NCI-H1694 (cell line): ENCODE results near the gene HLA-DPA1.
"Not testable (repeated sequence)": the region's sequence is repeated elsewhere in the genome, so short reads cannot be mapped to it uniquely, and the experiment has no call there.

Experiments
- DNase-seq: peaks from one replicate; lab custom pipeline; 2025; lab: John Stamatoyannopoulos, UW

HLA-DPA1 gene

GRCh38 chr6:33073431-33073871, at the start of gene HLA-DPA1:
HLA-DPA1 (minus strand) TSS chr6:33073649.
- DNase-seq: no peak

- DNase-seq: no peak
Measured at GRCh38 chr6:33123181-33123580, 49.7 kb upstream of the HLA-DPA1 start.

GRCh38 chr6:33120001-33120400, 46.6 kb upstream of the HLA-DPA1 start:
- no peak for DNase-seq

- DNase-seq: peak; percentile 45
Measured at GRCh38 chr6:33118525-33119123, 45.2 kb upstream of the HLA-DPA1 start.

GRCh38 chr6:33117811-33118277, 44.4 kb upstream of the HLA-DPA1 start:
- DNase-seq: no peak

GRCh38 chr6:33116841-33117711, 43.6 kb upstream of the HLA-DPA1 start:
- no peak for DNase-seq

- DNase-seq: no peak
Measured at GRCh38 chr6:33116417-33116816, 43.0 kb upstream of the HLA-DPA1 start.

GRCh38 chr6:33114406-33114805, 41.0 kb upstream of the HLA-DPA1 start:
- DNase-seq: no peak

- DNase-seq: no peak
Measured at GRCh38 chr6:33113755-33114154, 40.3 kb upstream of the HLA-DPA1 start.

GRCh38 chr6:33112148-33112547, 38.7 kb upstream of the HLA-DPA1 start:
- peak; percentile 17 for DNase-seq

- no peak for DNase-seq
Measured at GRCh38 chr6:33108307-33108706, 34.9 kb upstream of the HLA-DPA1 start.

- no peak for DNase-seq
Measured at GRCh38 chr6:33107641-33108040, 34.2 kb upstream of the HLA-DPA1 start.

GRCh38 chr6:33105916-33106871, 32.7 kb upstream of the HLA-DPA1 start:
- no peak for DNase-seq

- DNase-seq: no peak
Measured at GRCh38 chr6:33105386-33105785, 31.9 kb upstream of the HLA-DPA1 start.

- no peak for DNase-seq
Measured at GRCh38 chr6:33104887-33105286, 31.4 kb upstream of the HLA-DPA1 start.

GRCh38 chr6:33103776-33104175, 30.3 kb upstream of the HLA-DPA1 start:
- no peak for DNase-seq

GRCh38 chr6:33101121-33101737, 27.8 kb upstream of the HLA-DPA1 start:
- DNase-seq: not testable (repeated sequence)

- no peak for DNase-seq
Measured at GRCh38 chr6:33095681-33096080, 22.2 kb upstream of the HLA-DPA1 start.

GRCh38 chr6:33093855-33094254, 20.4 kb upstream of the HLA-DPA1 start:
- DNase-seq: no peak

- DNase-seq: no peak
Measured at GRCh38 chr6:33092385-33092784, 18.9 kb upstream of the HLA-DPA1 start.

GRCh38 chr6:33091957-33092356, 18.5 kb upstream of the HLA-DPA1 start:
- no peak for DNase-seq
